PC-9 (cell line): ENCODE measurements around the gene DNAAF3.
A peak's percentile ranks its signal among the peaks of the same experiment; 100 is the strongest.

Experiments
- CTCF ChIP-seq: fragments of 200-600 bp; sonication (generic); conservative IDR thresholded peaks from 2 replicates; pipeline ENCODE4 v1.6.1; 2017; ENCODE audit warnings: mixed run types, antibody characterized with exemption, mild to moderate bottlenecking, moderate library complexity
- EZH2 ChIP-seq: fragments of 200-600 bp; sonication (generic); IDR thresholded peaks from 2 replicates; pipeline ENCODE4 v1.8.0; 2017; ENCODE audit warnings: antibody characterized with exemption, low read depth

GRCh38 chr19:55160128-55160985 is 6.1 kb downstream of the DNAAF3 start:
- TF ChIP-seq CTCF: peak; percentile 98
- TF ChIP-seq EZH2: no peak
